K562 (cell line): ENCODE results near the gene ANKRD2. TPM values are rescaled to one million over a fixed set of nuclear protein-coding genes. Genes with fewer than 3 reads are reported as not detected.

Source experiments
- ARHGAP35 ChIP-seq: fragments of 450-650 bp; IDR thresholded peaks from 2 replicates; pipeline ENCODE4 v1.6.1; 2018; ENCODE audit not compliant: partially characterized antibody
- CBFA2T2 ChIP-seq: fragments of 450-650 bp; conservative IDR thresholded peaks from 2 replicates; pipeline ENCODE4 v1.6.1; 2017; ENCODE audit warnings: mild to moderate bottlenecking
- CBX3 ChIP-seq, 2 experiments: IDR thresholded peaks; 1 replicate in 1 of 2; 2 replicates in 1 of 2; pipeline ENCODE4 v1.6.1; 2012; ENCODE audit warnings: inconsistent platforms in 2 of 2, low read length in 2 of 2, borderline replicate concordance in 1 of 2, control low read depth in 1 of 2
- CHD2 ChIP-seq: IDR thresholded peaks from 2 replicates; pipeline ENCODE4 v1.6.1; 2011; ENCODE audit warnings: low read depth, low read length
- CREM ChIP-seq: IDR thresholded peaks from 2 replicates; pipeline ENCODE4 v1.6.1; 2014; ENCODE audit warnings: antibody characterized with exemption, low read depth
- ID3 ChIP-seq, 2 experiments: fragments of 250-450 bp in 1 of 2; fragments of 450-650 bp in 1 of 2; sonication (Bioruptor Pico) in 1 of 2; IDR thresholded peaks; 2 replicates each; pipeline versions ENCODE4 v1.6.1 to v1.8.0; 2016 to 2021; ENCODE audit warnings: mild to moderate bottlenecking in 2 of 2, moderate library complexity in 2 of 2, missing compliant biosample characterization in 1 of 2, missing genetic modification characterization in 1 of 2
- KDM1A ChIP-seq, 2 experiments: fragments of 450-650 bp; IDR thresholded peaks; 2 replicates each; pipeline ENCODE4 v1.6.1; 2016; ENCODE audit warnings: mild to moderate bottlenecking in 2 of 2
- PRPF4 ChIP-seq: fragments of 200-400 bp; formaldehyde crosslinking; IDR thresholded peaks from one replicate; pipeline ENCODE4 v1.6.1; 2017; ENCODE audit warnings: low read length, low read depth, mild to moderate bottlenecking; ENCODE audit not compliant: insufficient read depth, poor library complexity, severe bottlenecking
- RBM25 ChIP-seq: fragments of 200-400 bp; formaldehyde crosslinking; IDR thresholded peaks from 2 replicates; pipeline ENCODE4 v1.6.1; 2018; ENCODE audit warnings: low read length, low read depth, moderate library complexity; ENCODE audit not compliant: severe bottlenecking
- SNAPC5 ChIP-seq: fragments of 250-450 bp; sonication (Bioruptor Pico); IDR thresholded peaks from 2 replicates; pipeline ENCODE4 v1.8.0; 2021; ENCODE audit warnings: moderate library complexity, mild to moderate bottlenecking, inconsistent platforms
- SRF ChIP-seq, 2 experiments: fragments of 250-450, 450-650 bp in 1 of 2; sonication (Bioruptor Pico) in 1 of 2; sonication (generic) in 1 of 2; formaldehyde crosslinking; IDR thresholded peaks; 2 replicates each; pipeline versions ENCODE4 v1.5.0 to v1.5.1; 2020 to 2022; ENCODE audit warnings: mild to moderate bottlenecking in 1 of 2, missing genetic modification reagents in 1 of 2
- SRSF7 ChIP-seq: fragments of 200-400 bp; formaldehyde crosslinking; optimal IDR thresholded peaks from 2 replicates; pipeline ENCODE3; 2017; ENCODE audit warnings: mild to moderate bottlenecking, low read depth, low read length
- TCF7L2 ChIP-seq: fragments of 150-350 bp; IDR thresholded peaks from 2 replicates; pipeline ENCODE4 v1.6.1; 2016; ENCODE audit warnings: low read depth, mild to moderate bottlenecking, low read length, moderate library complexity
- ZBTB40 ChIP-seq, 2 experiments: fragments of 450-650 bp in 1 of 2; sonication (generic) in 1 of 2; formaldehyde crosslinking in 1 of 2; IDR thresholded peaks; 2 replicates each; pipeline versions ENCODE4 v1.7.1 to v1.9.0; 2016 to 2022; ENCODE audit warnings: inconsistent platforms in 1 of 2, mild to moderate bottlenecking in 1 of 2, missing genetic modification reagents in 1 of 2
- ZEB2 ChIP-seq: fragments of 450-650 bp; IDR thresholded peaks from 2 replicates; pipeline ENCODE4 v1.6.1; 2016
- ZNF134 ChIP-seq: fragments of 250-450 bp; sonication (Bioruptor Pico); conservative IDR thresholded peaks from 2 replicates; pipeline ENCODE4 v1.4.0; 2020
- ZNF165 ChIP-seq: fragments of 250-450 bp; sonication (Bioruptor Pico); IDR thresholded peaks from 2 replicates; pipeline ENCODE4 v1.4.0; 2020; ENCODE audit warnings: borderline replicate concordance
- ZNF239 ChIP-seq: fragments of 250-450 bp; sonication (Bioruptor Pico); IDR thresholded peaks from 2 replicates; pipeline ENCODE4 v1.4.0; 2020; ENCODE audit warnings: mild to moderate bottlenecking
- ZNF551 ChIP-seq: fragments of 250-450 bp; sonication (Bioruptor Pico); IDR thresholded peaks from 2 replicates; pipeline ENCODE4 v1.5.0; 2021; ENCODE audit warnings: mild to moderate bottlenecking, moderate library complexity
- ZNF77 ChIP-seq: fragments of 250-450 bp; sonication (Bioruptor Pico); IDR thresholded peaks from 2 replicates; pipeline ENCODE4 v1.5.0; 2020
- ZNF785 ChIP-seq: fragments of 250-450 bp; sonication (Bioruptor Pico); IDR thresholded peaks from 2 replicates; pipeline ENCODE4 v1.4.0; 2020; ENCODE audit warnings: mild to moderate bottlenecking
- polyA plus RNA-seq, 8 experiments: library from polyadenylated mRNA; depleted of rRNA in 4 of 8; stranded (reverse) in 5 of 8; unstranded in 3 of 8; fragments of >200 nt; fragmentation: Nextera tagmentation in 2 of 8; fragmentation: Illumina TruSeq in 1 of 8; extraction: Ambion mirVana in 2 of 8; extraction: Trizol in 1 of 8; gene quantifications; 2 replicates each; pipeline versions ENCODE4 v1.2.1 to v1.2.3, GENCODE V29; 2011 to 2014; ENCODE audit warnings: inconsistent platforms in 1 of 8, missing spikeins in 1 of 8
- total RNA-seq, 7 experiments: library from RNA; depleted of rRNA in 6 of 7; stranded (reverse); fragments of >200 nt in 6 of 7; fragmentation: Illumina TruSeq in 2 of 7; extraction: Trizol in 2 of 7; gene quantifications; 2 replicates each; pipeline versions ENCODE4 v1.2.1 to v1.2.3, GENCODE V29; 2011 to 2021; ENCODE audit warnings: low replicate concordance in 1 of 7

The ANKRD2 gene
- total and polyA plus RNA-seq, 9 of the 15 experiments (the other 6 are each of a cell fraction or from before 2014, with no cell fraction given) = not detected

- TF ChIP-seq ZNF239 (CRISPR knock-in tag) (0 out of 2 replicates have a peak, but pooled peaks have one; percentile 24), ZNF77 (CRISPR knock-in tag) (no peak), CREM (no peak), RBM25 (no peak), ZEB2 (no peak), ZNF551 (CRISPR knock-in tag) (no peak), ZNF134 (CRISPR knock-in tag) (peak; percentile 38; the same call in 1 of the 2 replicates), CBFA2T2 (no peak), ARHGAP35 (no peak), KDM1A (IDR thresholded peaks at IDR 0.05) (peak; percentile 45 to 73; a peak in 3 of 4 replicates), CHD2 (no peak), ID3 (CRISPR knock-in tag; IDR thresholded peaks at IDR 0.05) (no peak), ID3 (tag; IDR thresholded peaks at IDR 0.05) (no peak), ZNF785 (CRISPR knock-in tag) (no peak), CBX3 (IDR thresholded peaks at IDR 0.05; ENCODE audit: borderline replicate concordance in 1 of 2, low read length in 2 of 2) (no peak), ZBTB40 (IDR thresholded peaks at IDR 0.05) (no peak), ZBTB40 (CRISPR knock-in tag; IDR thresholded peaks at IDR 0.05) (no peak), SRF (CRISPR knock-in tag; IDR thresholded peaks at IDR 0.05) (no peak), TCF7L2 (no peak), SRSF7 (no peak), ZNF165 (CRISPR knock-in tag) (no peak), SNAPC5 (CRISPR knock-in tag) (no peak), PRPF4 (no peak)
Measured at GRCh38 chr10:97627731-97628130, 55.2 kb downstream of the ANKRD2 start (continued).
